Epidermal melanocyte (primary cell): ENCODE measurements around the gene TPP1.

ENCODE experiments used
- DNase-seq: peaks from one replicate; pipeline ENCODE4 v3.0.0; 2011; ENCODE audit warnings: low spot score; ENCODE audit not compliant: insufficient read length

TPP1 gene

DNA sequence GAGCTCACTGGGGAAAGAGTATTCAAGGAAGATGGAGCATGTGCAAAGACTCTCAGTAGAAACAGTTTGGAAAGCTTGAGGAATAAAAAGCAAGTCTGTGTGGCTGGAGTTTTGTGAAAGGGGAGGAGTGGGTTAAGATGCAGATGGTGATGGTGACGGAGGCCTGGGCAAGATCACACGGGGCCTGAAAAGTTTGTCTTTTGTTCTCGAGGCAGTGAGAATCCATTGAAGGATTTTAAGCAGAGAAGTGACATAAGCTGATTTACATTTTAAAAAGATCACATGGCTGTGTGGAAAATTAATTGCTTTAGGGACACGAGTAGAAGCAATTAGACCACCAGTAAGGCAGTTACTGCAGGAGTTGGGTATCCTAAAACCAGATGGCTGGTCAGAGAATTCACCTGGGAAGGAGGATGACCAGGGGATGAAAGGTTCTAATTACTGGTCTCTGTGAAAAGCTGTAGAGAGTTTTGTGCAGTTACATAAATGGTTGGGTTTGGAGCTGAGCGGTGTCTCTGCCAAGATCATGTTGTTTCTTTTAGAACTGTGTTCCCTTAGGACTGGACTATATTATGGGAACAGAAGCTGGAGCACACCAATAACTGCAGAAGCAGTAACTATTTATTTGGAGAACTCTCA lies 22.9 kb downstream of the TPP1 start:
- DNase-seq = no peak

DNA sequence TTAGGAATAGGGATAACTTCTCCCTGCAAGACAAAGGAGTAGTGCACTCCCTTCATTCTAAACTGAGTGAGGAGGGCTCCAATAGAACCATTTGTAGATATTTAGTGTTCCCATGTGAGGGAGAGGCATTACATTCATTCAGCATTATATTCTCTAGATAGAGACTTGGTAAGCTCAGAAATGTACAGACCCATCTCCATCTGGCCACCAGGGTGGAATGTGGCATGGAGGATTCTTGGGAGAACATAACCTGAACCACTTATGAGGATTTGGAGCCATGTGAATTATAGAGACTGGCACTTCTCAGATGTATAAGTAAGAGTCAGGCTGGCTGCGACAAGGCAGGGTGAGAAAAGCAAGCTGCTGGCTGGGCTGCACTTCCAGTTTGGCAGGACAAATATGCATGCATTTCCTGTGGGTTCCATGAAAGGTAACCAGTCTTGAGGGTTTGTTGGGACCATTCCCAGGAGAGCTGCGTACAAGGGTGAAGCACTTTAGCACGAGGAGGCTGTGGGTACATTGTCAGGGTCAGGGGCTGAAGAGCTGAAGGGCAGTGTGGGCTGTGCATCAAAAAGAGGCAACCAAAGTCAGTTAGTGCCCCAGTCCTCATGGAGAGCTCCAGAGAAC lies 25.0 kb downstream of the TPP1 start:
- DNase-seq = no peak

DNA sequence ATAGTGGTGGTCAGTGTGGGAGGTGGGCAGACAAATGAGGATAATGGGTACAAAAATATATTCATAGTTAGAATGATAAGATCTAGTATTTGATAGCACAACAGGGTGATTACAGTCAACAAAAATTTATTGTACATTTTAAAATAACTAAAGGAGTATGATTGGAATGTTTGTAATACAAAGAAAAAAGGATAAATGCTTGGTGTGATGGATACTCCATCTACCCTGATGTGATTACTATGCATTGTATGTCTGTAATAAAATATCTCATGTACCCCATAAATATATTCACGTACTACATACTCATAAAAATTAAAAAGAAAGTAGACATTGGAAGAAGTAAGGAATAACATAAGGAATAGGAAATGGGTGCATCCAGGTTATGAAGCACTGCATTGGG lies 31.2 kb downstream of the TPP1 start:
- DNase-seq = no peak

DNA sequence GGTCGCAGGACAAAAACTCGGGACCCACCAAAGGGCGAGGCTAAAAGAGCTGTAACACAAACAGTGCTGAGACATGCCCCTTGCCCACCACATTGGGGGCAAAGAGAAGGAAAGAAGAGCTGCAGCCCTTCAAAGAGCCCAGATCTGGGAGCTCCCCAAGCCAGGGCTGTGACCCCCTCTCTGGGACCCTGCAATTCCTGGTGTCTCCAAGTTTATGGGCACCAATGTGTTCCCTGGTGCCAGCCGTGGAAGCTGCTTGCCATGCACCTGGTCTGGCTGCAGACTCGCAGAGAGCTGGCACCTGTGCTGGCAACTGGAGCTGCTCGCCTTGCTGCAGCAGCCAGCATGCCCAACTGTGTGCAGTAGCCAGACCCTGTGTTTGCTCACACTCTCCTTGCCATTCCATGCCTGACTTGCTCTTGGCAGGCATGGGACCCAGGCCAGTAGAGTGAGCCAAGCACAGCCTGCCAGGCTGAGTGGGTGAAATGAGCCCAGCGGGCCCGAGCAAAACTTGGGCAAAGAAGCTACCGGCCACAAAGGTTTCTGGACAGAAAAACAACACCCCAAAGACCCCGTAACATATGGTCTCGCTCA lies 31.8 kb downstream of the TPP1 start:
- DNase-seq = no peak

DNA sequence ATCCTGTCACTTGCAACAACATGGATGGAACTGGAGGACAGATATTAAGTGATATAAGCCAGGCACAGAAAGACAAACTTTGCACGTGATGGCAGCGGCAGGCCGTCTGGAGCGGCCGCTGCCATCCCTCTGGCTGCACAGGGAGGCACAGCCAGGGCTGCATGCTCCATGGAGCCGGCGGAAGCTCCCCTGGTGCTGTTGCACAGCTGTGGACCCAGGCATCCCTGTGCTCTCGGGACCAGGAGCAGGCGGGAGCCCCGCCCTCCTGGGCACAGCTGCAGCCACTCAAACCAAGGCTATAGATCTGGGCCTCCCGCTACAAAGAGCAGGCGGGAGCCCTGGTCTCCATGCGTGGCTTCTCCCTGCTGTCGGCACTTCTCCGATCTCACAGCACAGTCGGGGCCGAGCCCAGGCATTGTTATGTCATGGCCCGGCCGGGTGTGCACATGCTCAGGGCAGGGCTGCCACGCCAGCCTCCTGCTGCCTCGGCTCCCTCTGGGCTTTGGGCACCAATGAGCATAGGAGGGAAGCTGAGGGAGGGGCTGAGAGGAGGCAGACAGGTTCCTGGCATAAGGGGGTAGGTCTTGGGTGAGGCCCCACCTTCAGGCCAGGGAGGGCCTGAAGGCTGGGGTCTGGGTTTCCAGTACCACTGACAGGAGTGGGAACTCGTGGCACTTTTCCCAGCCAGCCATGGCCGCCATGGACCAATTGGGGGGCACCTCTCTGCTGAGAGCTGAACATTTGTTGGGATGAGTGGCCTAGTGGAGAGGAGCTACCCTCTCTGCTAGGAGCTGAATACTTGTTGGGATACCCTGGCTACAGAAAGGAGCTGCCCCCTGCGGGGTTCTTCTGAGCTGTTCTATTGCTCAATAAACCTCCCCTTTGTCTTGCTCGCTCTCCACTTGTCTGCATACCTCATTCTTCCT lies 32.5 kb downstream of the TPP1 start:
- no peak for DNase-seq

DNA sequence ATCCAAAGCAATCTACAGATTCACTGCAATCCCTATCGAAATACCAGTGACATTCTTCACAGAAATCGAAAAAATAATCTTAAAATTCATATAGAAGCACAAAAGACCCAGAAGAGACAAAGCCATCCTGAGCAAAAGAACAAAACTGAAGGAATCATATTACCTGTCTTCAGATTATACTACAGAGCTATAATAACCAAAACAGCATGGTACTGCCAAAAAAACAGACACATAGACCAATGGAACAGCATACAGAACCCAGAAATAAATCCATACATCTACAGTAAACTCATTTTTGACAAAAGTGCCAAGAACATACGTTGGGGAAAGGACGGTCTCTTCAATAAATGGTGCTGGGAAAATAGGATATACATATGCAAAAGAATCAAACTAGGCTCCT lies 34.7 kb downstream of the TPP1 start:
- no peak for DNase-seq

DNA sequence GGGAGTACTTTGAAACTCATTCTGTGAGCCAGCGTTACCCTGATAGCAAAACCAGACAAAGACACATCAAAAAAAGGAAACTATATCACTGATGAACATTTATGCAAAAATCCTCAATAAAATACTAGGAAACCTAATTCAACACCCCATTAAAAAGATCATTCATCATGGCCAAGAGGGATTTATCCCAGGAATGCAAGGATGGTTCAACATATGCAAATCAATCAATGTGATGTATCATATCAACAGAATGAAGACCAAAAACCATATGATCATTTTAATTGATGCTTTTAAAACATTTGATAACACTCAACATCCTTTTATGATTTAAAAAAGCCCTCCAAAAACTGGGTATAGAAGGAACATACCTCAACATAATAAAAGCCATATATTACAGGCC lies 35.6 kb downstream of the TPP1 start:
- no peak for DNase-seq

DNA sequence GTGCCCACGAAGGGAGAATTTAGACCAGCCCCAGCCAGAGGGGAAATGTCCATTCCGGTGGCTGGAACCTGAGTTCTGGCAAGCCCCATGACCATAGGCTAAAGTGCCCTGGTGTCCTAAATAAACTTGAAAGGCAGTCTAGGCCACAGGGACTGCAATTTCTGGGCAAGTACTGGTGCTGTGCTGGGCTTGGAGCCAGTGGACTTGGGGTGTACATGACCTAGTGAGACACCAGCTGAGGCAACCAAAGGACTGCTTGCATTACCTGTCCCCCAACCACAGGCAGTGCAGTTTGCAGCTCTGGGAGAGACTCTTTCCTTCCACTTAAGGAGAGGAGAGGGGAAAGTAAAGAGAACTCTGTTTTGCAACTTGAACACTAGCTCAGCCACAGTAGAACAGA lies 39.5 kb downstream of the TPP1 start:
- DNase-seq = no peak

DNA sequence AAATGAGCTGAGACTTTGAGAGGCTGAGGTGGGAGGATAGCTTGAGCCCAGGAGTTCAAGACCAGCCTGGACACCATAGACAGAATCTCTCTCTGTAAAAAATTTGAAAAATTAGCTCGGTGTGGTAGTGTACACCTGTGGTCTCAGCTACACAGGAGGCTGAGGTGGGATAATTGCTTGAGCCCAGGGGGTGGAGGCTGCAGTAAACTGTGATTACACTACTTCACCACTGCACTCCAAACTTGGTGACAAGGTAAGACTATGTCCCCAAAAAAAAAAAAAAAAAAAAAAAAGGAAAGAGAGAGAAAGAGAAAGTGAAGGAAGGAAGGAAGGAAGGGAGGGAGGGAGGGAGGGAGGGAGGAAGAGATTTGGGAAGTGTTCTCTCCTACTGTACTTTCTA lies 41.1 kb downstream of the TPP1 start:
- no peak for DNase-seq

DNA sequence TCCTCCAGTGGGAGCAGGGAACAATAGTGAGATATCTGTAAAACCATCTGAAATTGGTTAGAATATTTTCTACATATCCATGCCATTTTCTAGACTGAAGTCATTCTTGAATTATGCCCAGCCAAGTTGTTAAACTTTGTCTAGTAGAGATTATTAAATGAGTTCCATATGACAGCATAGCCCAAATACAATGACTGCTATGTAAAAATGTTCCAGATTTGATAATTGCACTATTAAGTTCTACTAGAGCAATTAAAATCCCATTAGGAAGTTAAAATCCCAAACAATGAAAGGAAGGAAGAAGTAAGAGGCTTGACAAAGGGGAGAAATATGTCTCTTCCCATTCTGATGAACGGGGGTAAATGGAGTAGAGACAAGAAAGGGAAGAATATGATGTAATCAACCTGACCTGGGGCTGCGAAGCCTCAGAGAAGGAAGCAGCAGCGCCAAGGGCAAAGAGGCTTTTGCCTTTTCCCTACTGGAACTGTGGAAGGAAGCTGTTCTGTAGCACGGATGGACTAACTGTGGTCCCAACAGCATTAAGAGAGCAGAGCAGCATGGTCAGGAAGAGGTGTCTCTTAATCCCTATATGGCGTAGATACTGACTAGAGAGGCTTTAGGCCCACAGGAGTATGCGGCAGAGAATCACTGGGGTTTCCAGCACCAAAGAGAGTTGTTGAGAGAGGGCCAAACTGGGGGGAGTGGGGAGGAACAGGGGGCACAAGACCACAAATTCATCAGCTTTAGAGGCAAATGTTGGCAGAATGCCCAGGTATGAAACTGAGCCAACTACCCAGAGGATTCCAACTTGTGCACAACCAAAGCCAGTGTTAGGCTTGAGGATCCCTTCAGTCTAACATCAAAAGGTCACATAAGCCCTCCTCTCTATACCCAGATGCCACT lies 42.5 kb downstream of the TPP1 start:
- peak; percentile 56 for DNase-seq

DNA sequence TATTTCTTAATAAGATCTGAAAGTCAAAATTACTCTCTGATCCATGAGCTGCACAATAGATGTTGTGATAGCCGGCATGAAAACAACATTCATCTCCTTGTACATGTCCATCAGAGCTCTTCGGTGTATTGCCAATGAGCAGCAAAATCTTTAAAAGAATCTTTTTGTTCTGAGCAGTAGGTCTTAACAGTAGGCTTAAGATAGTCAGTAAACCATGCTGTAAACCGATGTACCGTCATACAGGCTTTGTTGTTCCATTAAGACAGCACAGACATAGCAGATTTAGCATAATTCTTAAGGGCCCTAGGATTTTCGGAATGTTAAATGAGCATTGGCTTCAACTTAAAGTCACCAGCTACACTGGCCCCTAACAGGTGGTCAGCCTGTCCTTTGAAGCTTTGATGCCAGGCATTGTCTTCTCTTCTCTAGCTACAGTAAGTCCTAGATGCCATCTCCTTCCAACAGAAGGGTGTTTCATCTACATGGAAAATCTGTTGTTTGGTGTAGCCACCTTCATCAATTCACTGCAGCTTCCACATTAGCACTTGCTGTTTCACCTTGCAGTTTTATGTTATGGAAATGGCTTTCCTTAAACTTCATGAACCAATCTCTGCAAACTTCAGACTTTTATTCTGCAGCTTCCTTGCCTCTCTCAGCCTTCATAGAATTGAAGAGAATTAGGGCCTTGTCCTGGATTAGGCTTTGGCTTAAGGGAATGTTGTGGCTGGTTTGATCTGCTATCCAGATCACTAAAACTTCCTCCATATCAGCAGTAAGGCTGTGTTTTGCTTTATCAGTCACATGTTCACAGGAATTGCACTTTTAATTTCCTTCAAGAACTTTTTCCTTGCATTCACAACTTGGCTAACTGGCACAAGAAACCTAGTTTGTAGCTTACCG lies 44.2 kb downstream of the TPP1 start:
- DNase-seq = no peak

DNA sequence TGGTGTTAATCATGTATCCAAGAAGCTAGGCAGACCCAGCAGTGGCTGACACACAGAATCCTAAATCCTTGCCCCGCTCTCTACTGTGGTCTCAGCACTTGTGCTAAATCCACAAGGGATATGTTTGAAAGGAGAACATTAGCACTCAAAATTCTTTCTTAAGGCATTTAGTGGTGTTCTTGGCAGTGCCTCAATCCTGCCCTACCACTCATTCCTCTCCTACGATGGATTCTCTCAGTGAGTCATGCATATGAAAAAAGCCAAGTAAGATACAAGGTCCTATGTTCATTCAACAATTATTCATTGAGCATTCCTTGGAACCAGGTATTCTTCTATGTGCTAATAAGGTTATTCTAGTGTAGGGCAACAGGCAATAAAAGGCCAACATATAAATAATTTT lies 47.0 kb downstream of the TPP1 start:
- DNase-seq = peak; percentile 70

DNA sequence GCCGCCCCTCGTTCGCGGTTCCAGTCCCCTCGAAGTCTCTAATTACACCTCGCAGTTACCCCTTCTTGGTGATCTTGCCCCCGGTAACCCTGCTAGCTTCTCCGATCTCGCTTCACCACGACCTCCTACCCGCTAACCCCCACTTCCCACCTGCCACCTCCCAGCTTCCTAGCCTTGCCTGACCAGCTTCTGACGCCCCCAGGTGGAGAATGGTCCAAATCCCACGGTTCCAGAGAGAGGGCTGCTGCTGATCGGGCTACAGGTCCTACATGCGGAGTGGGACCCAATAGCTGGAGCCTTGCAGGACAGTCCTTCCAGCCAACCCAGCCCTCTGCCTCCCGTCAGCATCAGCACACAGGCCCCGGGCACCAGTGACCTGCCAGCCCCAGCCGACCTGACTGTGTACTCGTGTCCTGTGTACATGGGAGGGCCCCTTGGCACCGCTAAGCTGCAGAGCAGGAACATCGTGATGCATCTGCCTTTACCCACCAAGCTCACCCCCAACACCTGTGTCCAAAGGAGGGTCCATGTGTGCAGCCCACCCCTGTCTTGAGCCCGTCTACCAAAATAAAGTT lies 47.7 kb downstream of the TPP1 start:
- DNase-seq = no peak

DNA sequence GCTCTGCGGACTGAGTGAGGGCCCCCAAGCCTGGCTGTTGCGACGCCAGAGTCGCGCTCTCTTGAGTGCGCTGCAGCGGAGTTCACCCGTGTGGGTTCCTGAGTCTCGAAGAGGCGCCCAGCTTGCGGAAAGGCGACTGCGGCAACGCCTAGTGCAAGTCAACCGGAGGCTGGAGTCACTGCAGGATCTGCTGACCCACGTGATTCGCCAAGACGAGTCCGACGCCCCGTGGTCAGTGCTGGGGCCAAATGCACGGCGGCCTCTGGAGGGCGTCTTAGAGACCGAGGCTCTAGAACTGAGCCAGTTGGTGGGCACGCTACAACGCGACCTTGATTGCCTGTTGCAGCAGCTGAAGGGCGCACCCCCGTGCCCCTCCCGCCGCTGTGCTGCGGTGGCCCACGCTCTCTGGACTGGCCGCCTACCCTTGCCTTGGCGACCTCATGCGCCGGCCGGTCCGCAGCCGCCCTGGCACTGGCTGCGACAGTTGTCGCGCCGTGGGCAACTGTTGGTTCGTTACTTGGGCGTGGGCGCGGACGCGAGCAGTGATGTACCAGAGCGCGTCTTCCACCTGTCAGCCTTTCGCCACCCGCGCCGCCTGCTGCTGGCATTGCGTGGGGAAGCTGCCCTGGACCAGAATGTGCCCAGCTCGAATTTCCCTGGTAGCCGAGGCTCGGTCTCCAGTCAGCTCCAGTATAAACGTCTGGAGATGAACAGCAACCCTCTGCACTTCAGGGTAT lies 48.4 kb downstream of the TPP1 start:
- no peak for DNase-seq

DNA sequence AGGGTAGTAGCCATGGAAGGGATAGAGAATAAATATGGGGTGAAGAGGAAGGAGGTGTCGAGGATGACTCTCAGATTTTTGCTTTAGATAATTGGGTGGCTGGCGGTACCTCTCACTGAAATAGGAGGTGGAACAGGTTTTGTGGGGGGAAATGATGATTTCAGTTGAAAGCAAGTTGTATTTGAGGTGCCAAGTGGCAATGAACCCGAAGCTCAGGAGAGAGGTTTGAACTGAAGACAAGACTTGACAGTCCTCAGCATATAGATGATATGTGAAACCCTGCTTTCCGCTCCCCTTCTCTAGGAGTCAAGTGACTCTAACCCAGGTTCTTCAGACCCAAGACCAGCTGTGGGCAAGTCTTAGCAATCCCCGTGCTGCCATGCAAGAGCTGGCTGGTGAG lies 49.5 kb downstream of the TPP1 start:
- DNase-seq = no peak

DNA sequence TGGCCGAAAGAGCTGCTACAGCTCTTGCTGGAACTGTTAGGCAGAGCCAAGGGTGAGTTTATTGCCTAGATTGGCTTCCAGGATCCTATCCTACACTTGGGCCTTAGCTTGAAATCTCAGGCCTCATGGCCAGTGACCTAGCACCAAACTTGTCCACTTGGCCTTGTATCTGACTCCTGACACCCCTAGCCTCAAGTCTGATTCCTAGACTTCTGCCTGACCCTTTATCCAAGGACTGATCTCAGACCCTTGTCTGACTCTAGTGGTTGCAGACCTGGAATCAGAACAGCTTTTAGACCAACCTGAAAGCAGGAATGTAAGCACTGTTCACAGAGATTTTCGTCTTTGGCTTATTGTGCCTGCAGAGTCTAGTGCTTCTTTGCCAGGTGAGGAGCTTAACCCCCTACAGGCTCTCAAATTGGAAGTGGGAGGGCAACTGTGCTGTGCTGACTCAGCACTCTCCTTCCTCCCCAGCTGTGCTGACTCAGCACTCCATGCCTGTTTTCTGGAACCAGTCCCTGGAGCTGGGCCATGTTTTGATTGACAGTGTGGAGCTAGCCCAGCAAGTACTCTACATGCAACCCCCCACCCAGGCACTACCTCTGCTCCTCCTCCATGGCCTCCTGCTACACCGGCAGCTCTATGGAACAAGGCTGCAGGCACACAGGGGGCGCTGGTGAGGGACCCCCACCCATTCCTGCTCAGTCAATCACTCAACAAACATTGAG lies 50.9 kb downstream of the TPP1 start:
- DNase-seq = no peak

DNA sequence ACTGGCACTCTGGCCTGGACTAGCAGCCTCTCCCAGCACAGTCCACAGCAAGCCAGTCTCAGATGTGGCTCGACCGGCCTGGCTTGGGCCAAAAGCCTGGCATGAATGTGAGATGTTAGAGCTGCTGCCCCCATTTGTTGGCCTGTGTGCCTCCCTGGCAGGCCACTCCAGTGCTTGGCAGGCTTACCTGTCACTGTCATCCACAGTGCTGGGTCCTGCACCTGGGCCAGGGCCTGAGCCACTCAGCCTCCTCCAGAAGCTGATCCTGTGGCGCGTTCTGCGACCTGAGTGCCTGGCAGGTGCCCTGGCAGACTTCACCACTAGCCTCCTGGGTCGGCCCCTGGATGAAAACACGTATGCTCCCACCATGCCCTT lies 51.9 kb downstream of the TPP1 start:
- no peak for DNase-seq

DNA sequence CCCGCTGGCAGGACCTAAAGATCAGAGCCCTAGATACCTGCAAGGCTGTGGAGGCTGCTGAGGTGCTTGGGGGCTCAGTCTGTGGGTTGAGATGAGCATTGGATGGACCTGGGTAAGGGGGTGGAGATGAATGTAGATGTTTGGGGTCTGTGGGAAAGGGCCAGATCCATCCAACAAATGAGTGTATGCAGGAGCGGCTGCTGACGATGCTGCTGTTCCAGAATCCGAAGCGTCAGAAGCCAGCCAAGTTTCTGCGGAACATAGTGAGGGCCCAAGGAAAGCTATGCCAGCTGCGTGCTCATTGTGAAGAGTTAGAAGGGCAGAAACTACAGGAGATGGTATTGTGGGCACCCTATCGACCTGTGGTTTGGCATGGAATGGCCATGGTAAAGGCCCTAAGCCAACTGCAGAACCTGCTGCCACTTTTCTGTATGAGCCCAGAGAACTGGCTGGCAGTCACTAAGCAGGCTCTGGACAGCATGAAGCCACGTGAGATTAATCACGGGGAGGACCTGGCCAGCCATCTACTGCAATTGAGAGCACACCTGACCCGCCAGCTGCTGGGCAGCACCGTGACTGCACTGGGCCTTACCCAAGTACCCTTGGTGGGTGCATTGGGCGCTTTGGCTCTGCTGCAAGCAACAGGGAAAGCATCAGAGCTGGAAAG lies 52.4 kb downstream of the TPP1 start:
- DNase-seq = no peak
